Right atrium auricular region (tissue), 2 donors: ENCODE results near the gene PXMP2. TPM values are rescaled to one million over a fixed set of nuclear protein-coding genes. Genes with fewer than 3 reads are reported as not detected.

Experiments
- DNase-seq: peaks from one replicate; pipeline ENCODE4 v3.0.0-alpha.2; 2019; ENCODE audit warnings: low spot score
- H3K27ac ChIP-seq, 2 donors: fragments of 200-600 bp; sonication (generic); 1 replicate in 1 of 2; 2 replicates in 1 of 2; pipeline ENCODE4 v1.5.1; 2016 to 2019
- H3K27me3 ChIP-seq, 2 donors: fragments of 200-600 bp; sonication (generic); one replicate each; pipeline versions ENCODE4 v1.5.1 to v1.6.0; 2017 to 2019
- H3K36me3 ChIP-seq: fragments of 200-600 bp; sonication (generic); one replicate; pipeline ENCODE4 v1.5.1; 2016
- H3K4me1 ChIP-seq, 2 donors: fragments of 200-600 bp; sonication (generic); one replicate each; pipeline versions ENCODE4 v1.5.1 to v1.6.0; 2017 to 2019
- H3K4me3 ChIP-seq, 2 donors: fragments of 200-600 bp; sonication (generic); 1 replicate in 1 of 2; 2 replicates in 1 of 2; pipeline ENCODE4 v1.5.1; 2017 to 2019; ENCODE audit warnings: mild to moderate bottlenecking in 1 of 2, moderate library complexity in 1 of 2
- H3K9me3 ChIP-seq, 2 donors: fragments of 200-600 bp; sonication (generic); one replicate each; pipeline ENCODE4 v1.5.1; 2019
- CTCF ChIP-seq, 2 donors: fragments of 200-600 bp; sonication (generic); IDR thresholded peaks; one replicate each; pipeline ENCODE4 v1.5.1; 2019; ENCODE audit warnings: antibody characterized with exemption in 2 of 2
- total RNA-seq, 2 donors: library from RNA; depleted of rRNA; stranded (reverse); fragments of >200 nt; gene quantifications; one replicate each; pipeline ENCODE4 v1.1.0, GENCODE V29; 2016

The PXMP2 gene
- total RNA-seq, 2 donors from 2014 or later: 43.0 to 65.7 TPM

GRCh38 chr12:132739600-132740312 lies 52.4 kb downstream of the PXMP2 start:
- DNase-seq: no peak

GRCh38 chr12:132740313-132740646 lies 52.9 kb downstream of the PXMP2 start:
- no peak for DNase-seq
- no peak overlapping the region for H3K4me3 ChIP-seq
- H3K36me3 ChIP-seq: peaks cover 90% of the 10 kb centered on the region
- H3K9me3 ChIP-seq: no peaks in the 10 kb centered on the region
- peak overlapping the region; percentile 64 to 70 for H3K27ac ChIP-seq
- H3K4me1 ChIP-seq: peaks cover 0 to 21% of the 10 kb centered on the region in 2 donors
- no peaks in the 10 kb centered on the region for H3K27me3 ChIP-seq
- no peak for TF ChIP-seq CTCF (IDR thresholded peaks at IDR 0.05)

More at GRCh38 chr12:132739600-132740312, 52.4 kb downstream of the PXMP2 start:
- Histone ChIP-seq H3K36me3 (peaks cover 91% of the 10 kb centered on the region), H3K27me3 (no peaks in the 10 kb centered on the region), H3K9me3 (no peaks in the 10 kb centered on the region), H3K4me1 (peaks cover 0 to 21% of the 10 kb centered on the region in 2 donors), H3K27ac (peak overlapping the region; percentile 64 to 70), H3K4me3 (no peak overlapping the region)
- no peak for TF ChIP-seq CTCF (IDR thresholded peaks at IDR 0.05)

- Histone ChIP-seq H3K36me3 (peaks cover 90% of the 10 kb centered on the region), H3K27me3 (no peaks in the 10 kb centered on the region), H3K4me3 (no peak overlapping the region), H3K27ac (peak overlapping the region; percentile 64 to 70), H3K4me1 (peaks cover 0 to 21% of the 10 kb centered on the region in 2 donors), H3K9me3 (no peaks in the 10 kb centered on the region)
- DNase-seq: no peak
- no peak for TF ChIP-seq CTCF (IDR thresholded peaks at IDR 0.05)
Observed at GRCh38 chr12:132740652-132741051, 53.3 kb downstream of the PXMP2 start.

GRCh38 chr12:132741620-132742019 lies 54.2 kb downstream of the PXMP2 start:
- H3K27me3 ChIP-seq: no peaks in the 10 kb centered on the region
- peak overlapping the region in 1 of 2 donors; percentile 70 for H3K27ac ChIP-seq
- TF ChIP-seq CTCF (IDR thresholded peaks at IDR 0.05): no peak
- DNase-seq: no peak
- no peaks in the 10 kb centered on the region for H3K9me3 ChIP-seq
- peaks cover 90% of the 10 kb centered on the region for H3K36me3 ChIP-seq
- H3K4me1 ChIP-seq: peaks cover 0 to 21% of the 10 kb centered on the region in 2 donors
- H3K4me3 ChIP-seq: no peak overlapping the region

GRCh38 chr12:132743831-132744230 lies 56.4 kb downstream of the PXMP2 start:
- no peak for DNase-seq
- no peak for TF ChIP-seq CTCF (IDR thresholded peaks at IDR 0.05)
- no peaks in the 10 kb centered on the region for H3K9me3 ChIP-seq
- peaks cover 0 to 21% of the 10 kb centered on the region in 2 donors for H3K4me1 ChIP-seq
- H3K27ac ChIP-seq: no peak overlapping the region
- H3K36me3 ChIP-seq: peaks cover 94% of the 10 kb centered on the region
- no peaks in the 10 kb centered on the region for H3K27me3 ChIP-seq
- no peak overlapping the region for H3K4me3 ChIP-seq

- Histone ChIP-seq H3K4me1 (no peaks in the 10 kb centered on the region), H3K4me3 (no peak overlapping the region), H3K36me3 (peaks cover 92% of the 10 kb centered on the region), H3K27me3 (no peaks in the 10 kb centered on the region), H3K27ac (no peak overlapping the region), H3K9me3 (no peaks in the 10 kb centered on the region)
- no peak for DNase-seq
- TF ChIP-seq CTCF (IDR thresholded peaks at IDR 0.05): no peak
Observed at GRCh38 chr12:132746613-132747012, 59.2 kb downstream of the PXMP2 start.
